H1 (cell line): ENCODE measurements around the gene MUC5AC. TPM values are rescaled to one million over a fixed set of nuclear protein-coding genes. Genes with fewer than 3 reads are reported as not detected.

Experiments
- CTCF ChIA-PET: fragments of 300-600 bp; sonication (Branson Sonifier 250); formaldehyde crosslinking; loops from one replicate; lab custom pipeline; 2021; ENCODE audit not compliant: partially characterized antibody; lab: Charles Lee
- POLR2A ChIA-PET: fragments of 300-600 bp; sonication (Branson Sonifier 250); formaldehyde crosslinking; loops from one replicate; lab custom pipeline; 2021; ENCODE audit warnings: inconsistent platforms; ENCODE audit not compliant: partially characterized antibody; lab: Charles Lee
- DNase-seq, 2 experiments: peaks; one replicate each; pipeline versions ENCODE4 v3.0.0 to v3.0.0-alpha.2; 2010 to 2022; ENCODE audit warnings: low spot score in 2 of 2, low read depth in 1 of 2, mixed read lengths in 1 of 2
- FAIRE-seq: peaks from 2 replicates; lab custom pipeline; 2011; peaks lifted over from hg19 to GRCh38; lab: Jason Lieb, UNC
- H2AFZ ChIP-seq: 2 replicates; pipeline ENCODE4 v1.8.1; 2012; ENCODE audit warnings: low read length, inconsistent platforms
- H2AK5ac ChIP-seq: 2 replicates; pipeline ENCODE4 v1.6.1; 2013; ENCODE audit warnings: low read depth, low read length
- H2BK120ac ChIP-seq: replicated peaks from 2 replicates; pipeline ENCODE3; 2013; ENCODE audit warnings: low read depth, low read length, inconsistent platforms
- H2BK12ac ChIP-seq: 2 replicates; pipeline ENCODE4 v1.6.1; 2013; ENCODE audit warnings: low read depth, low read length
- H2BK15ac ChIP-seq: 2 replicates; pipeline ENCODE4 v1.6.1; 2013; ENCODE audit warnings: low read length
- H2BK20ac ChIP-seq: 2 replicates; pipeline ENCODE4 v1.6.1; 2013; ENCODE audit warnings: low read length
- H2BK5ac ChIP-seq: 2 replicates; pipeline ENCODE4 v1.6.1; 2013; ENCODE audit warnings: low read depth, low read length
- H3K14ac ChIP-seq: 2 replicates; pipeline ENCODE4 v1.6.1; 2013; ENCODE audit warnings: inconsistent platforms; ENCODE audit not compliant: insufficient read length
- H3K18ac ChIP-seq: 2 replicates; pipeline ENCODE4 v1.6.1; 2013; ENCODE audit warnings: low read length; ENCODE audit errors: extremely low read depth
- H3K23ac ChIP-seq: 2 replicates; pipeline ENCODE4 v1.6.1; 2013; ENCODE audit warnings: inconsistent platforms; ENCODE audit not compliant: insufficient read length
- H3K23me2 ChIP-seq: 2 replicates; pipeline ENCODE4 v1.6.1; 2013; ENCODE audit warnings: low read depth, low read length
- H3K27ac ChIP-seq: 2 replicates; pipeline ENCODE4 v1.6.1; 2011; ENCODE audit warnings: low read depth, low read length, inconsistent platforms
- H3K27me3 ChIP-seq, 4 experiments: replicated peaks in 1 of 4; 1 replicate in 1 of 4; 2 replicates in 3 of 4; pipeline versions ENCODE4 v1.6.1 to v1.8.1; 2011 to 2013; ENCODE audit warnings: low read length in 3 of 4, mild to moderate bottlenecking in 3 of 4, inconsistent platforms in 2 of 4, mixed read lengths in 2 of 4, moderate library complexity in 1 of 4; ENCODE audit not compliant: control insufficient read depth in 3 of 4, insufficient read depth in 3 of 4; ENCODE audit errors: extremely low read depth in 1 of 4
- H3K36me3 ChIP-seq, 4 experiments: 2 replicates each; pipeline versions ENCODE4 v1.6.1 to v1.8.1; 2011 to 2013; ENCODE audit warnings: mild to moderate bottlenecking in 4 of 4, low read length in 3 of 4, moderate library complexity in 2 of 4, control low read depth in 1 of 4, inconsistent platforms in 1 of 4; ENCODE audit not compliant: insufficient read depth in 4 of 4, control insufficient read depth in 2 of 4
- H3K4ac ChIP-seq: replicated peaks from 2 replicates; pipeline ENCODE3; 2013; ENCODE audit warnings: low read length, low read depth, mixed read lengths, inconsistent platforms; ENCODE audit not compliant: insufficient read length
- H3K4me1 ChIP-seq, 4 experiments: replicated peaks in 1 of 4; 1 replicate in 1 of 4; 2 replicates in 3 of 4; pipeline versions ENCODE4 v1.6.1 to v1.8.1; 2011 to 2013; ENCODE audit warnings: low read length in 3 of 4, inconsistent platforms in 2 of 4, mixed read lengths in 1 of 4; ENCODE audit not compliant: insufficient read depth in 4 of 4, control insufficient read depth in 3 of 4
- H3K4me2 ChIP-seq, 2 experiments: 2 replicates each; pipeline versions ENCODE4 v1.6.1 to v1.8.1; 2011 to 2013; ENCODE audit warnings: low read depth in 2 of 2, low read length in 2 of 2, control low read depth in 1 of 2, inconsistent platforms in 1 of 2, mild to moderate bottlenecking in 1 of 2; ENCODE audit not compliant: insufficient read depth in 1 of 2
- H3K4me3 ChIP-seq, 4 experiments: fragments of 200-600, 300-600 bp in 1 of 4; sonication (generic), shearing (Covaris generic), sonication (Bioruptor Twin) in 1 of 4; 2 replicates each; pipeline versions ENCODE4 v1.5.1 to v1.8.1; 2011 to 2016; ENCODE audit warnings: low read length in 4 of 4, low read depth in 3 of 4, control low read depth in 2 of 4, inconsistent platforms in 2 of 4, mild to moderate bottlenecking in 2 of 4, mixed read lengths in 1 of 4, moderate library complexity in 1 of 4; ENCODE audit not compliant: insufficient read depth in 2 of 4; ENCODE audit errors: extremely low read depth in 1 of 4
- H3K56ac ChIP-seq: replicated peaks from 2 replicates; pipeline ENCODE3; 2013; ENCODE audit warnings: low read depth, mild to moderate bottlenecking, mixed read lengths, low read length, inconsistent platforms; ENCODE audit not compliant: insufficient read length
- H3K79me1 ChIP-seq: 2 replicates; pipeline ENCODE4 v1.6.1; 2013; ENCODE audit warnings: low read depth, low read length, control low read depth
- H3K79me2 ChIP-seq, 2 experiments: 2 replicates each; pipeline versions ENCODE4 v1.6.1 to v1.8.1; 2012 to 2013; ENCODE audit warnings: low read length in 2 of 2, mild to moderate bottlenecking in 2 of 2, inconsistent platforms in 1 of 2; ENCODE audit not compliant: insufficient read depth in 2 of 2, control insufficient read depth in 1 of 2
- H3K9ac ChIP-seq, 4 experiments: replicated peaks in 1 of 4; 1 replicate in 1 of 4; 2 replicates in 3 of 4; pipeline versions ENCODE4 v1.6.1 to v1.8.1; 2011 to 2013; ENCODE audit warnings: low read depth in 3 of 4, low read length in 3 of 4, control low read depth in 2 of 4, mild to moderate bottlenecking in 2 of 4, moderate library complexity in 2 of 4, inconsistent platforms in 1 of 4; ENCODE audit errors: extremely low read depth in 1 of 4
- H3K9me3 ChIP-seq, 2 experiments: 2 replicates each; pipeline versions ENCODE4 v1.6.1 to v1.8.1; 2012 to 2013; ENCODE audit warnings: mild to moderate bottlenecking in 2 of 2, moderate library complexity in 2 of 2, control low read depth in 1 of 2, inconsistent platforms in 1 of 2, low read depth in 1 of 2, low read length in 1 of 2, mixed read lengths in 1 of 2; ENCODE audit not compliant: insufficient read depth in 2 of 2
- H4K20me1 ChIP-seq, 2 experiments: replicated peaks in 1 of 2; 2 replicates each; pipeline versions ENCODE3 to v1.8.1; 2011 to 2013; ENCODE audit warnings: inconsistent platforms in 2 of 2, low read length in 2 of 2, mild to moderate bottlenecking in 1 of 2; ENCODE audit not compliant: insufficient read depth in 2 of 2, control insufficient read depth in 1 of 2
- H4K5ac ChIP-seq: 2 replicates; pipeline ENCODE4 v1.6.1; 2013; ENCODE audit warnings: low read length, low read depth, mixed read lengths, inconsistent platforms; ENCODE audit not compliant: insufficient read length
- H4K8ac ChIP-seq: 2 replicates; pipeline ENCODE4 v1.8.0; 2013; ENCODE audit warnings: mild to moderate bottlenecking, moderate library complexity, low read length, inconsistent platforms; ENCODE audit not compliant: insufficient read depth; ENCODE audit errors: extremely low read depth
- H4K91ac ChIP-seq: replicated peaks from 2 replicates; pipeline ENCODE3; 2013; ENCODE audit warnings: low read length, mixed read lengths, inconsistent platforms; ENCODE audit not compliant: insufficient read length
- RXRA ChIP-seq: IDR thresholded peaks from 2 replicates; pipeline ENCODE4 v1.6.1; 2011; ENCODE audit warnings: low read depth, mild to moderate bottlenecking, low read length, moderate library complexity; ENCODE audit not compliant: insufficient read depth
- TAF1 ChIP-seq: IDR thresholded peaks from 2 replicates; pipeline ENCODE4 v1.6.1; 2011; ENCODE audit warnings: mild to moderate bottlenecking, low read depth, low read length
- WGBS, 2 experiments: shearing (Covaris generic) in 1 of 2; methylation state at CpG; one replicate each; pipeline versions ENCODE4 v1.1.6 to v1.1.7; 2013 to 2015; ENCODE audit warnings: low lambda C conversion rate in 2 of 2, mixed read lengths in 2 of 2, inconsistent platforms in 1 of 2, low coverage in 1 of 2, missing lambda C conversion rate in 1 of 2; ENCODE audit not compliant: insufficient replicate concordance in 2 of 2, insufficient coverage in 1 of 2, insufficient read length in 1 of 2; ENCODE audit errors: extremely low coverage in 1 of 2, missing lambda C conversion rate in 1 of 2; 5-methylcytosine and 5-hydroxymethylcytosine counted together
- polyA plus RNA-seq, 7 experiments: library from polyadenylated mRNA; depleted of rRNA in 3 of 7; stranded (reverse) in 5 of 7; unstranded in 2 of 7; fragments of >200 nt in 5 of 7; fragments of 200-250 nt in 2 of 7; gene quantifications; 1 replicate in 5 of 7; 2 replicates in 1 of 7; 4 replicates in 1 of 7; pipeline versions ENCODE4 v1.2.1 to v1.2.3, GENCODE V29; 2011 to 2013; ENCODE audit warnings: missing spikeins in 2 of 7, mixed read lengths in 2 of 7
- total RNA-seq: library from RNA; stranded (reverse); fragmentation: NEBNext Ultra II Directional; extraction: Animal tissue kit (Norgen Biotek cat#: 25700); gene quantifications from 2 replicates; pipeline ENCODE4 v1.2.1, GENCODE V29; 2021

The MUC5AC gene
- total and polyA plus RNA-seq, 2 of the 8 experiments (the other 6 are each of a cell fraction or from before 2014, with no cell fraction given), result not detected

GRCh38 chr11:1194231-1194976 lies 36.7 kb downstream of the MUC5AC start:
- no peak overlapping the region for H3K4me2 ChIP-seq
- H3K4ac ChIP-seq, result no peak overlapping the region
- H4K20me1 ChIP-seq, result no peaks in the 10 kb centered on the region
- H3K23me2 ChIP-seq, result no peaks in the 10 kb centered on the region; the same call in 1 of the 2 replicates
- no peaks in the 10 kb centered on the region for H3K79me2 ChIP-seq
- H3K9me3 ChIP-seq, result peaks cover 6 to 37% of the 10 kb centered on the region in 2 experiments; a peak in 2 of 4 replicates
- no peak overlapping the region for H3K9ac ChIP-seq
- no peak overlapping the region for H2AFZ ChIP-seq
- no peak overlapping the region for H3K4me3 ChIP-seq
- CTCF ChIA-PET, result no interaction called here
- FAIRE-seq (no peak), DNase-seq (no peak)
- H2BK5ac ChIP-seq, result no peak overlapping the region
- H3K4me1 ChIP-seq, result no peaks in the 10 kb centered on the region
- H2BK12ac ChIP-seq, result no peak overlapping the region
- POLR2A ChIA-PET, result no interaction called here
- H3K27me3 ChIP-seq, result no peaks in the 10 kb centered on the region; a peak in 1 of 7 replicates
- no peak overlapping the region for H2BK20ac ChIP-seq
- H3K14ac ChIP-seq, result no peak overlapping the region
- no peak overlapping the region for H2BK15ac ChIP-seq
- no peak overlapping the region for H3K18ac ChIP-seq
- TF ChIP-seq RXRA (no peak), TAF1 (no peak)
- no peaks in the 10 kb centered on the region for H3K79me1 ChIP-seq
- H3K23ac ChIP-seq, result no peak overlapping the region
- H4K91ac ChIP-seq, result no peak overlapping the region
- 91% methylated on average over 27 of the region's 59 CpGs; no CpG with 5 or more reads in 1 of the 2 experiments for WGBS, 2 experiments
- H3K27ac ChIP-seq, result no peak overlapping the region
- no peak overlapping the region for H2BK120ac ChIP-seq
- no peak overlapping the region for H4K5ac ChIP-seq
- no peak overlapping the region for H3K56ac ChIP-seq
- no peak overlapping the region for H4K8ac ChIP-seq
- H3K36me3 ChIP-seq, result no peaks in the 10 kb centered on the region
- H2AK5ac ChIP-seq, result no peak overlapping the region
